ENCODE results near the gene DNAH6.
"Not testable (repeated sequence)": the region's sequence is repeated elsewhere in the genome, so short reads cannot be mapped to it uniquely, and the experiment has no call there.

DNAH6 gene

GRCh38 chr2:84865181-84865783 lies 349.0 kb downstream of the DNAH6 start:
- peak; percentile 23 for DNase-seq (ENCODE audit: low read depth, low spot score)
- in situ Hi-C loops (cut with HindIII; ENCODE audit: low sequenced_read_pairs), result no loop called here
- H3K4me3 ChIP-seq (ENCODE audit: low read depth, low read length), result no peak overlapping the region
- TF ChIP-seq CTCF (IDR thresholded peaks at IDR 0.05; ENCODE audit: low read depth, low read length), result no peak

GRCh38 chr2:84866122-84866521 lies 349.8 kb downstream of the DNAH6 start:
- DNase-seq (ENCODE audit: low read depth, low spot score), result no peak
- TF ChIP-seq CTCF (IDR thresholded peaks at IDR 0.05; ENCODE audit: low read depth, low read length), result no peak
- no peak overlapping the region for H3K4me3 ChIP-seq (ENCODE audit: low read depth, low read length)
- in situ Hi-C loops (cut with HindIII; ENCODE audit: low sequenced_read_pairs), result no loop called here

- H3K4me3 ChIP-seq (ENCODE audit: low read depth, low read length); in situ Hi-C loops (cut with HindIII; ENCODE audit: low sequenced_read_pairs); DNase-seq (ENCODE audit: low read depth, low spot score): not testable (repeated sequence)
Observed at GRCh38 chr2:84868327-84868726, 352.0 kb downstream of the DNAH6 start.
